GM20431 (cell line): ENCODE data around the gene SPTBN4.
"Not testable (repeated sequence)": the region's sequence is repeated elsewhere in the genome, so short reads cannot be mapped to it uniquely, and the experiment has no call there.

Experiments used
- in situ Hi-C: fragments of 300-500 bp; cut with MseI, MboI; formaldehyde crosslinking; loops from one replicate; pipeline ENCODE4 v1.15.0; 2020; ENCODE audit warnings: low sequenced_read_pairs; ENCODE audit not compliant: unreplicated experiment

The SPTBN4 gene

DNA sequence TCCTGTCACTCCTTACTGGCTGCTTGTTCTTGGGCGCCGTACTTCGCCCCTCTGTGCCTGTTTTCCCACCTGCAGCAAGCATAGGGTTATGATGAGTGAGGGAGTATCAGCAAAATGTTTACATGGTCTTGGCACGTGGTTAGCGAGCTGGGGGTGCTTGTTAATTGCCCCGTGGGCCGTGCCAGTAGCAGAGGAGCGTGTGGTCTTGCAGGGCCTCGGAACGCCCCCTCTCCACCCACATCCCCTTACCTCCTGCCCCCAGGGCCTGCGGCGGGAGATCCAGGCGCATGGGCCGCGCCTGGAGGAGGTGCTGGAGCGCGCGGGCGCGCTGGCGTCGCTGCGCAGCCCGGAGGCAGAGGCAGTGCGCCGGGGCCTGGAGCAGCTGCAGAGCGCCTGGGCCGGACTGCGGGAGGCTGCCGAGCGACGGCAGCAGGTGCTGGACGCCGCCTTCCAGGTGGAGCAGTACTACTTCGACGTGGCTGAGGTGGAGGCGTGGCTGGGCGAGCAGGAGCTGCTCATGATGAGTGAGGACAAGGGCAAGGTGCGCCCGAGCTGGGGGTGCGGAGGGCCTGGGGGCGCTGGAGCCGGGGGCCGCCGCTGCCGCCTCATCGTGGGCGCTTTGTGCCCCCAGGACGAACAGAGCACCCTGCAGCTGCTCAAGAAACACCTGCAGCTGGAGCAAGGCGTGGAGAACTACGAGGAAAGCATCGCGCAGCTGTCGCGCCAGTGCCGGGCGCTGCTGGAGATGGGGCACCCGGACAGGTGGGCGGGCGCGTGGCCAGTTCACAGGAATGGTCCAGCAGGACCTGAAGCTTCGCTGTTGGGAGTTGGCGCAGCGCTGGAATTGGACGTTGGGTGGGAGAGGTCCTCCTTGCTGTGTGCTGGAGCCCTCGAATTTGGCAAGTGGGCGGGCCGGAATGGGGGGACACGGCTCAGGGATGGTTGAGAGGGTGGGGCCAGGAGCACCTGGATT, 87.4 kb downstream of the SPTBN4 start:
- in situ Hi-C loops = no loop called here

DNA sequence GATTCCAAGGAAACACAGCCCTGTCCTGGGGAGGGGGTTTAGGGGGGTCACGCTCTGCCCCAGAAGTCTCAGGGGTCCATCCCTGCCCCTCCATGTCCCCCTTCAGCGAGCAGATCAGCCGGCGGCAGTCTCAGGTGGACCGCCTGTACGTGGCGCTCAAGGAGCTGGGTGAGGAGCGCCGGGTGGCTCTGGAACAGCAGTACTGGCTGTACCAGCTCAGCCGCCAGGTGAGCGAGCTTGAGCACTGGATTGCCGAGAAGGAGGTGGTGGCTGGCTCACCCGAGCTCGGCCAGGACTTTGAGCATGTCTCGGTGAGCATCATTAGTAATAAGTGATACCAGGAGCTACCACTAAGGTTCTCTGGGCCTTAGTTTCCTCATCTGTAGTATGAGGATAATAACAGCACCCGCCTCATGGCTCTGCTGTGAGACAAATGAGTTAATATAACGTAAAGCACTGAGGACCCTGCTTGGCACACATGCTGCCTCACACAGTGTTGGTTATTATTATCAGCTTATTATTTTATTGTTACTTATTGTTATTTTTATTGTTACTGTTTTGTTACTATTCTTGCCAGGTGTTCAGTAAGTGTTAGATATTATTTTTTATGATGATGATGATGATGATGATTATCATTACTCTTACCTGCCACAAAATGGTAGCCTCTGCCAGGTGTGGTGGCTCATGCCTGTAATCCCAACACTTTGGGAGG, 89.3 kb downstream of the SPTBN4 start:
- in situ Hi-C loops = no loop called here

DNA sequence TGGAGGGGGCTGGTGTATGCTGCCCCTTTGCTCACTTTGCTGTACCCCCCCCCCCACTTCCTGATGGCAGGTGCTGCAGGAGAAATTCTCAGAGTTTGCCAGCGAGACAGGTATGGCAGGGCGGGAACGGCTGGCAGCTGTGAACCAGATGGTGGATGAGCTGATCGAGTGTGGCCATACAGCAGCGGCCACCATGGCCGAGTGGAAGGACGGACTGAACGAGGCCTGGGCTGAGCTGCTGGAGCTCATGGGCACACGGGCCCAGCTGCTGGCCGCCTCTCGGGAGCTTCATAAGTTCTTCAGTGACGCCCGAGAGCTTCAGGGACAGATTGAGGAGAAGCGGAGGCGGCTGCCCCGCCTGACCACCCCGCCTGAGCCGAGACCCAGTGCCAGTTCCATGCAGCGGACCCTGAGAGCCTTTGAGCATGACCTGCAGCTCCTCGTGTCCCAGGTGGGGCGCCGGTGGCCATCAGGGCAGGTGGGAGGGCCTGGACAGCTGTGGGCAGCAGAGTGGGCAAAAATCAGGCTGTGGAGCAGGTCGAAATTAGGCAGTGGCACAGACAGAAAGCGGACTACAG, 90.2 kb downstream of the SPTBN4 start:
- in situ Hi-C loops = no loop called here

- in situ Hi-C loops = no loop called here
Measured at GRCh38 chr19:40559394-40559793, 92.6 kb downstream of the SPTBN4 start.

DNA sequence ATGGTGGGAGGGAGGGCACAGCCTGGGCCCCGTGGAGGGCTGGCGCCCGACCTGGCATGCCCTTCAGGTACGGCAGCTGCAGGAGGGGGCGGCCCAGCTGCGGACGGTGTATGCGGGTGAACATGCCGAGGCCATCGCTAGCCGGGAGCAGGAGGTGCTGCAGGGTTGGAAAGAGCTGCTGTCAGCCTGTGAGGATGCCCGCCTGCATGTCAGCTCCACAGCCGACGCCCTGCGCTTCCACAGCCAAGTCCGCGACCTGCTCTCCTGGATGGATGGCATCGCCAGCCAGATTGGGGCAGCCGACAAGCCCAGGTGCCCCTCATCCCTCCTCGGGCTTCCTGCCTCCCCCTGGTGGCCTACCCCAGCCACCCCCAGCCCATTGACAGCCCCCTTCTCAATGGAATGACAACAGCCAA, 93.3 kb downstream of the SPTBN4 start:
- in situ Hi-C loops = no loop called here

- in situ Hi-C loops = no loop called here
Measured at GRCh38 chr19:40561947-40562346, 95.1 kb downstream of the SPTBN4 start.

- in situ Hi-C loops = not testable (repeated sequence)
Measured at GRCh38 chr19:40564535-40564934, 97.7 kb downstream of the SPTBN4 start.

DNA sequence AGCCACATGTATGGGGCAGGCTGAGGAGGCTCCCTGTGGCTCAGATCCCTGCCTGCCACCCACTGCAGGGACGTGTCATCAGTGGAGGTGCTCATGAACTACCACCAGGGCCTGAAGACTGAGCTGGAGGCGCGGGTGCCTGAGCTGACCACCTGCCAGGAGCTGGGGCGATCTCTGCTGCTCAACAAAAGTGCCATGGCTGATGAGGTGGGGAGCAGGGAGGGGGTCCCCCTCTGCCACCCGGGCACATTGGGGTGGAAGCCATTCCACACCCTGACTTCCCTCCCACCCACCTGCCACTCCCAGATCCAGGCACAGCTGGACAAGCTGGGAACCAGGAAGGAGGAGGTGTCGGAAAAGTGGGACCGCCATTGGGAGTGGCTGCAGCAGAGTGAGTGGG, 98.6 kb downstream of the SPTBN4 start:
- in situ Hi-C loops = no loop called here

- in situ Hi-C loops = no loop called here
Measured at GRCh38 chr19:40565910-40566495, 99.2 kb downstream of the SPTBN4 start.

DNA sequence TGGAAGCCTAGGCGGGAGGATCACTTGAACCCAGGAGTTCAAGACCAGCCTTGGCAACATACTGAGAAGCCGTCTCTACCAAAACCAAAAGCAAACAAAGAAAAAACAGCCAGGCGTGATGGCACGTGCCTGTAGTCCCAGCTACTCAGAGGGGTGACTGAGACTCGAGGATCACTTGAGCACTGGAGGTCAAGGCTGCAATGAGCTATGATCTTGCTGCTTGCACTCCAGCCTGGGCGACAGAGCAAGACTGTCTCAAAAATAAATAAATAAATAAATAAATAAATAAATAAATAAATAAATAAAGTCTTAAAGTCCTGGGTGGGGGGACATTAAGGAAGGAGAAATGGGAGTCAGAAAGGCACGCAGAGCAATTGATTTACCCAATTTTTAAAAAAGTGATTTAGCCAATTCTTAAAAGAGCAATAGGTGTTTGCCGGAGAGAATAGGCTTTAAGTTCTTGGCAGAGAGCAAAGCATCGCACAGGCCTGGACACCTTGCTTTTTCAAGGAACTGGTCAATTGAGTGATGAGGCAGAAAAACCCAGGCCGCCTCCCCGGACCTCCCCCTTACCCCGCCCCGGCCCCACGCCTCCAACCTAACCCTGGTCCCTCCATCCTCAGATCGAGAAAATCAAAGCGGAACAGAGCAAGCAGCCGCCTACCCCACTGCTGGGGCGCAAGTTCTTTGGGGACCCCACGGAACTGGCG, 100.4 kb downstream of the SPTBN4 start:
- in situ Hi-C loops = no loop called here

DNA sequence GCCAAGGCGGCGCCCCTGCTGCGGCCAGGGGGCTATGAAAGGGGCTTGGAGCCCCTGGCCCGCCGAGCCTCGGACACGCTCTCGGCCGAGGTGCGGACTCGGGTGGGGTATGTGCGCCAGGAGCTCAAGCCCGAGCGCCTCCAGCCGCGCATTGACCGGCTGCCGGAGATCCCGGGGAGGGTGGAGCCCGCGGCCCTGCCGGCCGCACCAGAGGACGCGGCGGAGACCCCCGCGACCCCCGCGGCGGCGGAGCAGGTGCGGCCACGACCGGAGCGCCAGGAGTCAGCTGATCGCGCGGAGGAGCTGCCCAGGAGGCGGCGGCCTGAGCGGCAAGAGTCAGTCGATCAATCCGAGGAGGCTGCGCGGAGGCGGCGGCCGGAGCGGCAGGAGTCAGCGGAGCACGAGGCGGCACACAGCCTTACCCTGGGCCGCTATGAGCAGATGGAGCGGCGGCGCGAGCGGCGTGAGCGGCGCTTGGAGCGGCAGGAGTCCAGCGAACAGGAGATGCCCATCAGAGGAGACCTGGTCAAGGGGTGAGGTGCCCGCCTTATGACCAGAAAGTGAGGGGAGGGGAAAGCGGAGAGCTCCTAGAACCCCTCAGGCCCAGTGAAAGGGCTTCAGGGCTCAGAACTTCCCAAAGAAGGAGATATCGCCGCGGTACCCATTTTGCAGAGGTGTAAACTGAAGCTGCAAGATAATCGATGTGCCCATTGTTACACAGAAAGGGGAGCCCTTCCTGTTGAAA, 101.1 kb downstream of the SPTBN4 start:
- in situ Hi-C loops = no loop called here

DNA sequence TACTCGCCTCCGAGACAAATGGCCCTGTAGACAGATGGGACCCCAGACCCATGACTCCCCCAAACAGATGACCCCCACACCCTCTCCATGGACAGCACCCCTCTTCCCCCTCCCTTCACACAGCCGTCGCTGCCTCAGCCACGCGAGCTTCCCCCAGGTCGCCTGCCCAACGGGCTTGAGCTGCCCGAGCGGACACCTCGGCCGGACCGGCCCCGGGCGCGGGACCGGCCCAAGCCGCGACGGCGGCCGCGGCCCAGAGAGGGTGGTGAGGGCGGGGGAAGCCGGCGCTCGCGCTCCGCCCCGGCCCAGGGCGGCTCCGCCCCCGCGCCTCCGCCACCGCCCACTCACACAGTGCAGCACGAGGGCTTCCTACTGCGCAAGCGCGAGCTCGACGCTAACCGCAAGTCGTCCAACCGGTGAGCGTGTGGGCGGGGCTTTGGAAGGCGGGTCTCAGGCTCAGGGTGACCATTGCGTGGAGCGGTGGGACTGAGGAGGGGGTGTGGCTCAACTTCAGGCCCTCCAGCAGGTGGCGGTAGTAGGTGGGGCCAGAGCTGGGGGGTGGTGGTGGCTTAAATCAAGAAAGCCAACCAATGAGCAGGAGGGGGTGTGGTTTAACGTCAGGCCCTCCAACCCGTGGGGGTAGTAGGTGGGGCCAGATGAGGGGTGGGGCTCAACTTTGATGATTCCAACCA, 103.7 kb downstream of the SPTBN4 start:
- in situ Hi-C loops = no loop called here

DNA sequence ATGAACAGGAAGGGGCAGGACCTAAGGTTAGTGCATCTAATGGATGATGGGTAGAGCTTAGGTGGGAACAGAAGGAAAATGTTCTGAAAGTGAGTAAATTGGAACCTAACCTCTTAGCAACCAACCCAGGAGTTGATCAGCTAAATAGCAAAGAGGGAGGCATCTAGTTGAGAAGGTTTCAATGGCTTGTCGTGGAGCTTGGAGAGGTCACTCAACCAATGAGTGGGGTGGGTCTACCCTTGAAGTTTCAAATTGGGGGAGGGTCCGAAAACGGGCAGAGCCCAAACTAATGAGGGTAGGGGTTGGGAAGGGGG, 104.2 kb downstream of the SPTBN4 start:
- in situ Hi-C loops = no loop called here

GRCh38 chr19:40571831-40572495, 105.2 kb downstream of the SPTBN4 start:
- in situ Hi-C loops = no loop called here

DNA sequence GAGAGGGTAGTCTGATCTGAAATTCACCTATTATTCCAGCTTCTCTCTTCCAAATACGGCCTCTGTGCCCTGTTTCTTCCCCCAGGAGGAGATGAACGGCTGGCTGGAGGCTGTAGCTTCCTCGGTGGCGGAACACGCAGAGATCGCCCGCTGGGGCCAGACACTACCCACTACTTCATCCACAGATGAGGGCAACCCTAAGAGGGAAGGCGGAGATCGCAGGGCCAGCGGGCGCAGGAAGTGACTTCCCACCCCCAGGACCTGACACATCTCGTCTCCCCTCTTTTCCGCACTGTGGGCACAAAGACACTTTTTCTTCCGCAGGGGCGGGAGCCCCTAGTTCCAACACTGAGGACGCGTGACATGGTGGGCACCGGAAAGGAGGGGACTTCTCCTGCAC, 108.5 kb downstream of the SPTBN4 start:
- in situ Hi-C loops = no loop called here

DNA sequence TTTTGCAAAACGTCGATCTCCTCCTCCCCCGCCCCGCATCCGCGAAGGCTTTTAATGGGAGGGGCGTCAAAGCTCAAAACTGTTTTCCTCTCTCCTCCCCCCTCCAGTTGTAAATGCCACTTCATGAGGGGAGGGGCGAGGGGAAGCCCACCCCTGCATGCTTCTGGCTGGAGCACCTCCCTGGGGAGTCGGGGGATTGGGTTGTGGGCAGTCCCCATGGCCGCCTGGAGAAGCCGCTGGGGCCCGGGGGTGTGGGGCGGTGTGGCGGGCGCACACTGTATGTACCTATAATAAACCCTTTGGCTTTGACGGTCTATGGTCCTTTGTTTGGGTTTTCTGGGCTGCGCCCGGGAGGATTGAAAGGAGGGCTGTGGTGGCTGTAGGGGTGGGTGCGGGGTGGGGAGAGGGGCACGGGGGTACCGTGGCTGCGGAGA, 109.4 kb downstream of the SPTBN4 start:
- in situ Hi-C loops = no loop called here

DNA sequence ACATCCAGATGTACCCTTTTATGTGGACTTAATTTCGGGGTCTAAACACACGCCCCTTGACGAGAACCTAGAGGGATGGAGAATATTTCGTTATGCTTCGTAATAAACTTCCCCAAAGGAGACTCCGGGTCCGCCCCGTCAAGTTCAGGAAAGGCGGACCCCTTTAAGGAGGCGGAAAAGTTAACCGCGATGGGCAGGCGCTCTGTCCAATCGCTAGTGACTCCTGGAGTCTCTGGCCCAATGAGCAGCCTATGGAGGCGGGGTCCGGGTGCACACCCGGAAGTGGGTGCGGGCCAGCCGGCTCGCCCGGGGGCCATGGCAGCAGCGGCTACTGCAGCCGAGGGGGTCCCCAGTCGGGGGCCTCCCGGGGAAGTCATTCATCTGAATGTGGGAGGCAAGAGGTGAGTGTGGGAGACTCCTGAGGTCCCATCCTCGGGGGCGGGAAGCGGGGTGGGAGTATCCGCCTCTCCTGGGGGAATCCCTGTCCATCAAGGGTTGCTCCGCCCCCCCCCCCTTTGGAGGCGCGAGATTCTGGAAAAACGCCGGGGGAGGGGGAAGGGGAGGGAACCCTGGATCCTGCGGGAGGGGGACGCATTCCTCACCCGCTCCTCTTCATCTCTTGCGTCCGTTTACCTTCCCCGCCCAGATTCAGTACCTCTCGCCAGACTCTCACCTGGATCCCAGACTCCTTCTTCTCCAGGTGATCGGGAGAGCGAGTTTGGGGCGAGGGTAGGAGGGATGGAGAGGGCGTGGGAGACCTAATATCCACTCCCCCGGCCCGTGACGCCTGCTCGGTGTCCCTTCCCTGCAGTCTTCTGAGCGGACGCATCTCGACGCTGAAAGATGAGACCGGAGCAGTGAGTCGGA, 110.0 kb downstream of the SPTBN4 start, which contains the start of gene SHKBP1:
SHKBP1 (plus strand) TSS at position 289 of the 867 bp plus-strand sequence; CDS start at position 316, 27 bp downstream.
- in situ Hi-C loops = no loop called here
